ENCODE measurements around the gene RRAGC. TPM values are rescaled to one million over a fixed set of nuclear protein-coding genes. Genes with fewer than 3 reads are reported as not detected.

The RRAGC gene
- total and polyA plus RNA-seq, 9 of the 15 experiments (the other 6 are each of a cell fraction or from before 2014, with no cell fraction given) = 3.9 to 16.9 (median 10.9) TPM

DNA sequence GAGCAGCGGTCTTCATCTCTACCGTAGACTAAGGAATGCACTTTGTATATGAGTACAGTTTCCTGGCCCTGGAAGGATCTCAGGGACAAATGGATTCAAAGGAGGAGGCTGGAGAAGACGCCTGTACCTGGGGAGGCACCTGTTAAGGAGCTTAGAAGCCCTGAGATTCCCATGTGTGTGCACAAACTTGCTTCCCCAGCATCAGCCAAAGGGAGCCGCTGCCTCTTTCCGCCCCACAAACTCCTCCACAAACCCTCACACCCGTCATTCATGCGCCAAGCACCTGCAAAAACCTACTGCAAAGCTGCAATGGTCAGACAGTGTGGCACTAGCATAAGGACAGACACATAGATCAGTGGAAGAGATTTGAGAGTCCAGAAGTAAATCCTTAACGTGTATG lies 54.5 kb downstream of the RRAGC start (continued):
- TF ChIP-seq, protein P1, sequence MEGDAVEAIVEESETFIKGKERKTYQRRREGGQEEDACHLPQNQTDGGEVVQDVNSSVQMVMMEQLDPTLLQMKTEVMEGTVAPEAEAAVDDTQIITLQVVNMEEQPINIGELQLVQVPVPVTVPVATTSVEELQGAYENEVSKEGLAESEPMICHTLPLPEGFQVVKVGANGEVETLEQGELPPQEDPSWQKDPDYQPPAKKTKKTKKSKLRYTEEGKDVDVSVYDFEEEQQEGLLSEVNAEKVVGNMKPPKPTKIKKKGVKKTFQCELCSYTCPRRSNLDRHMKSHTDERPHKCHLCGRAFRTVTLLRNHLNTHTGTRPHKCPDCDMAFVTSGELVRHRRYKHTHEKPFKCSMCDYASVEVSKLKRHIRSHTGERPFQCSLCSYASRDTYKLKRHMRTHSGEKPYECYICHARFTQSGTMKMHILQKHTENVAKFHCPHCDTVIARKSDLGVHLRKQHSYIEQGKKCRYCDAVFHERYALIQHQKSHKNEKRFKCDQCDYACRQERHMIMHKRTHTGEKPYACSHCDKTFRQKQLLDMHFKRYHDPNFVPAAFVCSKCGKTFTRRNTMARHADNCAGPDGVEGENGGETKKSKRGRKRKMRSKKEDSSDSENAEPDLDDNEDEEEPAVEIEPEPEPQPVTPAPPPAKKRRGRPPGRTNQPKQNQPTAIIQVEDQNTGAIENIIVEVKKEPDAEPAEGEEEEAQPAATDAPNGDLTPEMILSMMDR (IDR thresholded peaks at IDR 0.05 in 2 of 3, conservative IDR thresholded peaks at IDR 0.05 in 1 of 3; ENCODE audit: insufficient read depth in 2 of 3, low read depth in 1 of 3, low read length in 3 of 3) = no peak
- TF ChIP-seq, protein P2, sequence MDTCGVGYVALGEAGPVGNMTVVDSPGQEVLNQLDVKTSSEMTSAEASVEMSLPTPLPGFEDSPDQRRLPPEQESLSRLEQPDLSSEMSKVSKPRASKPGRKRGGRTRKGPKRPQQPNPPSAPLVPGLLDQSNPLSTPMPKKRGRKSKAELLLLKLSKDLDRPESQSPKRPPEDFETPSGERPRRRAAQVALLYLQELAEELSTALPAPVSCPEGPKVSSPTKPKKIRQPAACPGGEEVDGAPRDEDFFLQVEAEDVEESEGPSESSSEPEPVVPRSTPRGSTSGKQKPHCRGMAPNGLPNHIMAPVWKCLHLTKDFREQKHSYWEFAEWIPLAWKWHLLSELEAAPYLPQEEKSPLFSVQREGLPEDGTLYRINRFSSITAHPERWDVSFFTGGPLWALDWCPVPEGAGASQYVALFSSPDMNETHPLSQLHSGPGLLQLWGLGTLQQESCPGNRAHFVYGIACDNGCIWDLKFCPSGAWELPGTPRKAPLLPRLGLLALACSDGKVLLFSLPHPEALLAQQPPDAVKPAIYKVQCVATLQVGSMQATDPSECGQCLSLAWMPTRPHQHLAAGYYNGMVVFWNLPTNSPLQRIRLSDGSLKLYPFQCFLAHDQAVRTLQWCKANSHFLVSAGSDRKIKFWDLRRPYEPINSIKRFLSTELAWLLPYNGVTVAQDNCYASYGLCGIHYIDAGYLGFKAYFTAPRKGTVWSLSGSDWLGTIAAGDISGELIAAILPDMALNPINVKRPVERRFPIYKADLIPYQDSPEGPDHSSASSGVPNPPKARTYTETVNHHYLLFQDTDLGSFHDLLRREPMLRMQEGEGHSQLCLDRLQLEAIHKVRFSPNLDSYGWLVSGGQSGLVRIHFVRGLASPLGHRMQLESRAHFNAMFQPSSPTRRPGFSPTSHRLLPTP (IDR thresholded peaks at IDR 0.05; ENCODE audit: borderline replicate concordance, extremely low read depth, insufficient read length) = no peak
- no peak for TF ChIP-seq PCBP2 (IDR thresholded peaks at IDR 0.05; ENCODE audit: low read depth, low read length, poor library complexity, severe bottlenecking)
